HCT116 (cell line): ENCODE measurements around the gene RPL7L1.

Experiments
- CTCF ChIP-seq, 3 experiments: fragments of 200-600 bp in 1 of 3; sonication (generic) in 1 of 3; IDR thresholded peaks in 2 of 3; conservative IDR thresholded peaks in 1 of 3; 2 replicates each; pipeline ENCODE4 v1.5.1; 2012 to 2017; ENCODE audit warnings: low read depth in 2 of 3, low read length in 2 of 3, antibody characterized with exemption in 1 of 3, borderline replicate concordance in 1 of 3, control low read depth in 1 of 3, mild to moderate bottlenecking in 1 of 3, mixed read lengths in 1 of 3, mixed run types in 1 of 3, moderate library complexity in 1 of 3; ENCODE audit not compliant: insufficient read depth in 1 of 3
- EZH2 ChIP-seq: fragments of 200-600 bp; sonication (generic); IDR thresholded peaks from 2 replicates; pipeline ENCODE4 v1.6.1; 2017; ENCODE audit warnings: antibody characterized with exemption, mixed run types
- EZH2phosphoT487 ChIP-seq: fragments of 200-600 bp; IDR thresholded peaks from 2 replicates; pipeline ENCODE4 v1.6.1; 2018; ENCODE audit warnings: antibody characterized with exemption, borderline replicate concordance
- POLR2A ChIP-seq: IDR thresholded peaks from 2 replicates; pipeline ENCODE4 v1.7.0; 2011; ENCODE audit warnings: borderline replicate concordance; ENCODE audit not compliant: insufficient read depth, insufficient read length; ENCODE audit errors: extremely low read depth
- POLR2AphosphoS5 ChIP-seq: IDR thresholded peaks from 2 replicates; pipeline ENCODE4 v1.6.1; 2011; ENCODE audit warnings: mild to moderate bottlenecking, low read depth, low read length, moderate library complexity
- REST ChIP-seq: IDR thresholded peaks from 2 replicates; pipeline ENCODE4 v1.6.1; 2012; ENCODE audit warnings: low read depth
- SP1 ChIP-seq: IDR thresholded peaks from 2 replicates; pipeline ENCODE4 v1.6.1; 2012; ENCODE audit warnings: low read depth
- SRF ChIP-seq: IDR thresholded peaks from 2 replicates; pipeline ENCODE4 v1.6.1; 2012; ENCODE audit warnings: low read depth
- TCF7L2 ChIP-seq: IDR thresholded peaks from 2 replicates; pipeline ENCODE4 v1.7.0; 2011; ENCODE audit warnings: borderline replicate concordance, inconsistent platforms; ENCODE audit not compliant: insufficient read depth, insufficient read length; ENCODE audit errors: extremely low read depth
- YY1 ChIP-seq: IDR thresholded peaks from 2 replicates; pipeline ENCODE4 v1.6.1; 2011; ENCODE audit warnings: low read length, low read depth, moderate library complexity, mild to moderate bottlenecking; ENCODE audit not compliant: insufficient replicate concordance; ENCODE audit errors: extremely low read depth
- TF ChIP-seq, protein P1 (sequence below): IDR thresholded peaks from 2 replicates; pipeline ENCODE4 v1.6.1; 2012
- TF ChIP-seq, protein P2 (sequence below): IDR thresholded peaks from 2 replicates; pipeline ENCODE4 v1.6.1; 2012

DNA sequence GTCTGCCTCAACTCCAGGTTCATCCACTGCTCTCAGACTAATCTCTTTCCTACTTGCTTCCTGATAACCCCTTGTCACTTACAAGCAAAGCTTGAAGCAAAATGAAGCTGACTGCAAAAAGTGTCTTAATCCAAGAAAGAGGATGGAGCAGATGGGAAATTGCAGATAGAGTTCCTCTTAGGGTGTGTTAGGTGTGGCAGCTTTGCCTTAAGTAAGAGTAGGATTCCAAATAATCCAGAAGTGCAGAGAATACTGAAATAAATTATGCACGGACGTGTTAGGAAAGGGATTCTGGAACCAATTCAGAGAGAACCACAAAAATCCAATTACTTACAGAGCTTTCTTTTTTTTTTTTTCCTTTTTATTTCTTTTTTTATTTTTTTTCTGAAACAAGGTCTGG, 6.1 kb upstream of the RPL7L1 start:
- TF ChIP-seq YY1 (no peak), POLR2A (no peak), CTCF (IDR thresholded peaks at IDR 0.05 in 2 of 3, conservative IDR thresholded peaks at IDR 0.05 in 1 of 3; ENCODE audit: borderline replicate concordance in 1 of 3, insufficient read depth in 1 of 3, low read depth in 2 of 3, low read length in 2 of 3) (no peak), EZH2phosphoT487 (no peak), SP1 (no peak), TCF7L2 (no peak), SRF (no peak), EZH2 (no peak), POLR2AphosphoS5 (no peak), REST (no peak)
- TF ChIP-seq, protein P1, sequence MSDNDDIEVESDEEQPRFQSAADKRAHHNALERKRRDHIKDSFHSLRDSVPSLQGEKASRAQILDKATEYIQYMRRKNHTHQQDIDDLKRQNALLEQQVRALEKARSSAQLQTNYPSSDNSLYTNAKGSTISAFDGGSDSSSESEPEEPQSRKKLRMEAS = no peak
- TF ChIP-seq, protein P2, sequence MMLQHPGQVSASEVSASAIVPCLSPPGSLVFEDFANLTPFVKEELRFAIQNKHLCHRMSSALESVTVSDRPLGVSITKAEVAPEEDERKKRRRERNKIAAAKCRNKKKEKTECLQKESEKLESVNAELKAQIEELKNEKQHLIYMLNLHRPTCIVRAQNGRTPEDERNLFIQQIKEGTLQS = no peak
